ENCODE results near the gene SLC4A2.

- TF ChIP-seq, protein P1, sequence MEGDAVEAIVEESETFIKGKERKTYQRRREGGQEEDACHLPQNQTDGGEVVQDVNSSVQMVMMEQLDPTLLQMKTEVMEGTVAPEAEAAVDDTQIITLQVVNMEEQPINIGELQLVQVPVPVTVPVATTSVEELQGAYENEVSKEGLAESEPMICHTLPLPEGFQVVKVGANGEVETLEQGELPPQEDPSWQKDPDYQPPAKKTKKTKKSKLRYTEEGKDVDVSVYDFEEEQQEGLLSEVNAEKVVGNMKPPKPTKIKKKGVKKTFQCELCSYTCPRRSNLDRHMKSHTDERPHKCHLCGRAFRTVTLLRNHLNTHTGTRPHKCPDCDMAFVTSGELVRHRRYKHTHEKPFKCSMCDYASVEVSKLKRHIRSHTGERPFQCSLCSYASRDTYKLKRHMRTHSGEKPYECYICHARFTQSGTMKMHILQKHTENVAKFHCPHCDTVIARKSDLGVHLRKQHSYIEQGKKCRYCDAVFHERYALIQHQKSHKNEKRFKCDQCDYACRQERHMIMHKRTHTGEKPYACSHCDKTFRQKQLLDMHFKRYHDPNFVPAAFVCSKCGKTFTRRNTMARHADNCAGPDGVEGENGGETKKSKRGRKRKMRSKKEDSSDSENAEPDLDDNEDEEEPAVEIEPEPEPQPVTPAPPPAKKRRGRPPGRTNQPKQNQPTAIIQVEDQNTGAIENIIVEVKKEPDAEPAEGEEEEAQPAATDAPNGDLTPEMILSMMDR (IDR thresholded peaks at IDR 0.05) = no peak
- no peak for TF ChIP-seq POLR2A (IDR thresholded peaks at IDR 0.05)
Observed at GRCh38 chr7:151081170-151082101, 22.0 kb downstream of the SLC4A2 start.
